Mucosa of descending colon (tissue), 3 donors: Measurements from ENCODE around the gene SEC61A2. TPM values are rescaled to one million over a fixed set of nuclear protein-coding genes. Genes with fewer than 3 reads are reported as not detected.
A peak's percentile ranks its signal among the peaks of the same experiment; 100 is the strongest.

ENCODE experiments used
- ATAC-seq: fragments of 200-7000 bp; cut with Tn5 transposase; one replicate; pipeline ENCODE4 v1.9.1; 2020; ENCODE audit warnings: mild to moderate bottlenecking, moderate library complexity
- DNase-seq, 3 donors: peaks; one replicate each; pipeline ENCODE4 v3.0.0-alpha.2; 2020
- H3K36me3 ChIP-seq: fragments of 200-600 bp; one replicate; pipeline ENCODE4 v1.8.0; 2021; ENCODE audit warnings: low read depth, mild to moderate bottlenecking
- H3K4me1 ChIP-seq: fragments of 200-600 bp; one replicate; pipeline ENCODE4 v1.8.0; 2021; ENCODE audit warnings: low read depth, mild to moderate bottlenecking
- H3K4me3 ChIP-seq: fragments of 200-600 bp; one replicate; pipeline ENCODE4 v1.8.0; 2021; ENCODE audit warnings: mild to moderate bottlenecking
- H3K9me3 ChIP-seq: fragments of 200-600 bp; one replicate; pipeline ENCODE4 v1.8.0; 2021; ENCODE audit warnings: mild to moderate bottlenecking
- CTCF ChIP-seq: fragments of 200-600 bp; IDR thresholded peaks from one replicate; pipeline ENCODE4 v1.8.0; 2022; ENCODE audit warnings: antibody characterized with exemption, mild to moderate bottlenecking
- intact Hi-C, 2 donors: fragments of 100-400 bp; cut with DNase I in 1 of 2; cut with micrococcal nuclease in 1 of 2; formaldehyde crosslinking; loops; one replicate each; pipeline versions ENCODE4 v1.11.0 to v1.11.1; 2022; cut with DNase I, micrococcal nuclease
- total RNA-seq, 3 donors: library from RNA; stranded (reverse); fragmentation: NEBNext Ultra II Directional in 2 of 3; extraction: Animal tissue kit (Norgen Biotek cat#: 25700) in 2 of 3; gene quantifications; one replicate each; pipeline versions ENCODE4 v1.2.1 to v1.2.4, GENCODE V29; 2021 to 2023
- donor health status: DM: no; HTN: no; CAD: no; lungs with moderate emphysema.
- donor health status: DM: no; HTN: no; CAD: no.
- donor health status: DM: no; HTN: yes; CAD: no.

The SEC61A2 gene
- total RNA-seq, 3 donors from 2014 or later: 4.9 to 6.5 (median 5.0) TPM

GRCh38 chr10:12150163-12150562 lies 20.7 kb downstream of the SEC61A2 start:
- intact Hi-C loops: no loop called here
- ATAC-seq: no peak

GRCh38 chr10:12154516-12154915 lies 25.0 kb downstream of the SEC61A2 start:
- Histone ChIP-seq H3K4me3 (no peak overlapping the region), H3K4me1 (no peaks in the 10 kb centered on the region), H3K9me3 (no peaks in the 10 kb centered on the region), H3K36me3 (no peaks in the 10 kb centered on the region)
- no peak for ATAC-seq
- no peak for TF ChIP-seq CTCF
- intact Hi-C loops: no loop called here
- DNase-seq: no peak

More at GRCh38 chr10:12150163-12150562, 20.7 kb downstream of the SEC61A2 start:
- Histone ChIP-seq H3K9me3 (no peaks in the 10 kb centered on the region), H3K4me1 (no peaks in the 10 kb centered on the region), H3K4me3 (no peak overlapping the region), H3K36me3 (no peaks in the 10 kb centered on the region)
- DNase-seq: no peak
- TF ChIP-seq CTCF: no peak

- ATAC-seq (peak; percentile 83), DNase-seq (peak in 1 of 3 donors; percentile 3)
- Histone ChIP-seq H3K4me1 (no peaks in the 10 kb centered on the region), H3K4me3 (no peak overlapping the region), H3K9me3 (no peaks in the 10 kb centered on the region), H3K36me3 (no peaks in the 10 kb centered on the region)
- intact Hi-C loops: no loop called here
- no peak for TF ChIP-seq CTCF
Measured at GRCh38 chr10:12156367-12157123, 27.1 kb downstream of the SEC61A2 start.

- ATAC-seq: no peak
- Histone ChIP-seq H3K4me1 (no peaks in the 10 kb centered on the region), H3K4me3 (no peak overlapping the region), H3K36me3 (no peaks in the 10 kb centered on the region), H3K9me3 (no peaks in the 10 kb centered on the region)
- no peak for TF ChIP-seq CTCF
- no peak for DNase-seq
- intact Hi-C loops: no loop called here
Measured at GRCh38 chr10:12158111-12158510, 28.6 kb downstream of the SEC61A2 start.

- DNase-seq: no peak
- Histone ChIP-seq H3K4me1 (no peaks in the 10 kb centered on the region), H3K4me3 (no peak overlapping the region), H3K9me3 (no peaks in the 10 kb centered on the region), H3K36me3 (no peaks in the 10 kb centered on the region)
- TF ChIP-seq CTCF: no peak
- intact Hi-C loops: no loop called here
- ATAC-seq: no peak
Measured at GRCh38 chr10:12160664-12161063, 31.2 kb downstream of the SEC61A2 start.
